GM18508 (cell line): ENCODE data around the gene CT45A1.
"Not testable (repeated sequence)": the region's sequence is repeated elsewhere in the genome, so short reads cannot be mapped to it uniquely, and the experiment has no call there.

Source experiments
- ATAC-seq: cut with Tn5 transposase; IDR thresholded peaks from one replicate; pipeline ENCODE4 v1.9.1; 2021; ENCODE audit warnings: moderate number of reproducible peaks; ENCODE audit not compliant: insufficient read depth, unreplicated experiment

The CT45A1 gene

GRCh38 chrX:135713183-135713689 is at the start of gene CT45A1:
CT45A1 (plus strand) TSS chrX:135713639; CDS start chrX:135718941, 5,302 bp downstream.
- not testable (repeated sequence) for ATAC-seq

GRCh38 chrX:135672979-135673378 is 40.5 kb upstream of the CT45A1 start:
- not testable (repeated sequence) for ATAC-seq

- ATAC-seq: no peak
These were observed 25.3 kb upstream of the CT45A1 start for GRCh38 chrX:135688137-135688536.

GRCh38 chrX:135695471-135695870 is 18.0 kb upstream of the CT45A1 start:
- no peak for ATAC-seq

GRCh38 chrX:135697601-135698000 is 15.8 kb upstream of the CT45A1 start:
- ATAC-seq: no peak

- no peak for ATAC-seq
These were observed 14.5 kb upstream of the CT45A1 start for GRCh38 chrX:135698924-135699323.

- no peak for ATAC-seq
These were observed 5.6 kb upstream of the CT45A1 start for GRCh38 chrX:135707880-135708279.

GRCh38 chrX:135713795-135714194 is 356 bp downstream of the CT45A1 start:
- no peak for ATAC-seq

GRCh38 chrX:135734666-135735065 is 21.2 kb downstream of the CT45A1 start:
- ATAC-seq: not testable (repeated sequence)

- no peak for ATAC-seq
These were observed 24.1 kb downstream of the CT45A1 start for GRCh38 chrX:135737366-135738071.

GRCh38 chrX:135740681-135741149 is 27.3 kb downstream of the CT45A1 start:
- ATAC-seq: no peak

- ATAC-seq: no peak
These were observed 27.8 kb downstream of the CT45A1 start for GRCh38 chrX:135741192-135741715.

- not testable (repeated sequence) for ATAC-seq
These were observed 31.3 kb downstream of the CT45A1 start for GRCh38 chrX:135744739-135745138.

GRCh38 chrX:135768091-135768490 is 54.7 kb downstream of the CT45A1 start, which contains the start of gene CT45A3:
CT45A3 (minus strand) TSS chrX:135768191; CDS start chrX:135764444, 3,747 bp downstream.
- not testable (repeated sequence) for ATAC-seq
